Astrocyte (in vitro differentiated cells and primary cell): ENCODE measurements around the gene SOAT2. TPM values are rescaled to one million over a fixed set of nuclear protein-coding genes. Genes with fewer than 3 reads are reported as not detected.
A peak's percentile ranks its signal among the peaks of the same experiment; 100 is the strongest.

Experiments
- DNase-seq: peaks from one replicate; pipeline ENCODE4 v3.0.0-alpha.2; 2010; ENCODE audit warnings: low read depth
- FAIRE-seq: peaks from 2 replicates; lab custom pipeline; 2011; peaks lifted over from hg19 to GRCh38; lab: Jason Lieb, UNC
- H2AFZ ChIP-seq: 2 replicates; pipeline ENCODE4 v1.6.0; 2012; ENCODE audit warnings: low read depth, low read length, inconsistent platforms
- H3K27ac ChIP-seq: 2 replicates; pipeline ENCODE4 v1.5.1; 2011; ENCODE audit warnings: low read depth, low read length, inconsistent platforms
- H3K27me3 ChIP-seq: 2 replicates; pipeline ENCODE4 v1.6.0; 2011; ENCODE audit warnings: low read length, inconsistent platforms; ENCODE audit not compliant: insufficient read depth
- H3K36me3 ChIP-seq: 2 replicates; pipeline ENCODE4 v1.5.1; 2011; ENCODE audit warnings: low read length, inconsistent platforms; ENCODE audit not compliant: insufficient read depth
- H3K4me1 ChIP-seq: 2 replicates; pipeline ENCODE4 v1.5.1; 2011; ENCODE audit warnings: low read length, inconsistent platforms; ENCODE audit not compliant: insufficient read depth
- H3K4me2 ChIP-seq: 2 replicates; pipeline ENCODE4 v1.6.0; 2012; ENCODE audit warnings: low read length, inconsistent platforms
- H3K4me3 ChIP-seq: 2 replicates; pipeline ENCODE4 v1.5.1; 2011; ENCODE audit warnings: low read depth, mild to moderate bottlenecking, low read length, inconsistent platforms; ENCODE audit not compliant: insufficient read depth
- H3K79me2 ChIP-seq: 2 replicates; pipeline ENCODE4 v1.6.0; 2012; ENCODE audit warnings: mild to moderate bottlenecking, low read length, inconsistent platforms; ENCODE audit not compliant: insufficient read depth
- H3K9ac ChIP-seq: 2 replicates; pipeline ENCODE4 v1.6.0; 2012; ENCODE audit warnings: mild to moderate bottlenecking, low read length, inconsistent platforms
- H3K9me3 ChIP-seq: 2 replicates; pipeline ENCODE4 v1.5.1; 2012; ENCODE audit warnings: low read depth, mild to moderate bottlenecking, low read length, inconsistent platforms; ENCODE audit not compliant: insufficient read depth
- H4K20me1 ChIP-seq: 2 replicates; pipeline ENCODE4 v1.6.0; 2012; ENCODE audit warnings: low read length, inconsistent platforms; ENCODE audit not compliant: insufficient read depth
- H3K27ac Mint-ChIP-seq: one replicate; pipeline ENCODE4 v1.8.0; 2021; ENCODE audit warnings: mild to moderate bottlenecking, mixed read lengths; ENCODE audit not compliant: unreplicated experiment
- H3K27me3 Mint-ChIP-seq: one replicate; pipeline ENCODE4 v1.8.0; 2021; ENCODE audit warnings: low read depth, mixed read lengths; ENCODE audit not compliant: unreplicated experiment
- H3K36me3 Mint-ChIP-seq: one replicate; pipeline ENCODE4 v1.8.0; 2021; ENCODE audit warnings: low read depth, mixed read lengths; ENCODE audit not compliant: unreplicated experiment
- H3K4me1 Mint-ChIP-seq: one replicate; pipeline ENCODE4 v1.8.0; 2021; ENCODE audit warnings: low read depth, mixed read lengths; ENCODE audit not compliant: unreplicated experiment
- H3K4me3 Mint-ChIP-seq: one replicate; pipeline ENCODE4 v1.8.0; 2021; ENCODE audit warnings: mild to moderate bottlenecking, moderate library complexity, mixed read lengths; ENCODE audit not compliant: unreplicated experiment
- H3K9me3 Mint-ChIP-seq: one replicate; pipeline ENCODE4 v1.8.0; 2021; ENCODE audit warnings: mild to moderate bottlenecking, mixed read lengths; ENCODE audit not compliant: unreplicated experiment
- EZH2 ChIP-seq: IDR thresholded peaks from 2 replicates; pipeline ENCODE4 v1.6.1; 2012; ENCODE audit warnings: mild to moderate bottlenecking, low read length, inconsistent platforms; ENCODE audit not compliant: insufficient read depth
- total RNA-seq: library from RNA; stranded (reverse); gene quantifications from 2 replicates; pipeline ENCODE4 v1.2.1, GENCODE V29; 2021
- TF ChIP-seq, protein P1 (sequence below): IDR thresholded peaks from 2 replicates; pipeline ENCODE4 v1.5.1; 2011; ENCODE audit warnings: low read depth, mild to moderate bottlenecking, inconsistent platforms, low read length, moderate library complexity; ENCODE audit not compliant: insufficient read depth

The SOAT2 gene
- total RNA-seq, 1 donor from 2014 or later = not detected

DNA sequence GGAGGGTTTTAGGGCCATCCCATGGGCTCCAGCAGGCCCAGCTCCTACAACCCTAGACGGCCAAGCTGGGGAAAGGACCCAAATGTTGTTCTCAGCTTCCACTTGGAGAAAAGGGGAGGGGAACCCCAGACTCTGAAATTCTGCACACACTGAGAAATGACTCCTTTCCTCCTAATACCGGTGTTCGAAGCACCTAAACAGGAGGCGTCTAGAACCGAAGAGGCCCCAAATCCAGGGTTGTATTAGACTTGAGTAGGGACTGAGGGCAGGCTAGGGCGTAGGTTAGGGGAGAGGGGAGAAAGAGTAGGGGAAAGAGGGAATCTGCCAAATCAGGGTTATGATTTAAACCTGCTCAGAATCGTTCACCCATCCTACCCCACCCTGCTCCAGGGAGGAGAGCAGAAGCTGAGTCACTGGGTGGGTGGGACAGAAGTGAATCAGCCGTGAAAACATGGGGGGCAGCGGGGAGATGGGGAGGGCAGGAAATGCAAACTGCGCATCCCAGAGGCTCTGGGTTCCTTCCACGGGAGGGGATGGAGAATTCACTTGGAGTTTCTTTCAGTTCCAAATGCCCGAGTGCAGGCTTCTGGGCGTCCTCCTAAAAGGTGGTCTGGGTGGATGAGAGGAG is 4.8 kb upstream of the SOAT2 start:
- TF ChIP-seq, protein P1, sequence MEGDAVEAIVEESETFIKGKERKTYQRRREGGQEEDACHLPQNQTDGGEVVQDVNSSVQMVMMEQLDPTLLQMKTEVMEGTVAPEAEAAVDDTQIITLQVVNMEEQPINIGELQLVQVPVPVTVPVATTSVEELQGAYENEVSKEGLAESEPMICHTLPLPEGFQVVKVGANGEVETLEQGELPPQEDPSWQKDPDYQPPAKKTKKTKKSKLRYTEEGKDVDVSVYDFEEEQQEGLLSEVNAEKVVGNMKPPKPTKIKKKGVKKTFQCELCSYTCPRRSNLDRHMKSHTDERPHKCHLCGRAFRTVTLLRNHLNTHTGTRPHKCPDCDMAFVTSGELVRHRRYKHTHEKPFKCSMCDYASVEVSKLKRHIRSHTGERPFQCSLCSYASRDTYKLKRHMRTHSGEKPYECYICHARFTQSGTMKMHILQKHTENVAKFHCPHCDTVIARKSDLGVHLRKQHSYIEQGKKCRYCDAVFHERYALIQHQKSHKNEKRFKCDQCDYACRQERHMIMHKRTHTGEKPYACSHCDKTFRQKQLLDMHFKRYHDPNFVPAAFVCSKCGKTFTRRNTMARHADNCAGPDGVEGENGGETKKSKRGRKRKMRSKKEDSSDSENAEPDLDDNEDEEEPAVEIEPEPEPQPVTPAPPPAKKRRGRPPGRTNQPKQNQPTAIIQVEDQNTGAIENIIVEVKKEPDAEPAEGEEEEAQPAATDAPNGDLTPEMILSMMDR = no peak
- no peak for TF ChIP-seq EZH2
- Histone ChIP-seq H3K9me3 (no peaks in the 10 kb centered on the region), H3K4me3 (peak overlapping the region; percentile 65), H3K4me1 (peaks cover 31% of the 10 kb centered on the region), H4K20me1 (no peaks in the 10 kb centered on the region), H3K79me2 (no peaks in the 10 kb centered on the region), H3K27ac (peak overlapping the region; percentile 88), H3K36me3 (no peaks in the 10 kb centered on the region), H3K9ac (peak overlapping the region; percentile 82), H3K4me2 (peak overlapping the region; percentile 96), H3K27me3 (no peaks in the 10 kb centered on the region), H2AFZ (peak overlapping the region; percentile 85)
- Mint-ChIP-seq H3K27ac (peak overlapping the region; percentile 70), H3K9me3 (peaks cover 2% of the 10 kb centered on the region), H3K27me3 (peaks cover 25% of the 10 kb centered on the region), H3K4me3 (peak overlapping the region; percentile 85), H3K36me3 (no peaks in the 10 kb centered on the region), H3K4me1 (peaks cover 23% of the 10 kb centered on the region)
- peak; percentile 58 for FAIRE-seq
- DNase-seq = peak; percentile 71

DNA sequence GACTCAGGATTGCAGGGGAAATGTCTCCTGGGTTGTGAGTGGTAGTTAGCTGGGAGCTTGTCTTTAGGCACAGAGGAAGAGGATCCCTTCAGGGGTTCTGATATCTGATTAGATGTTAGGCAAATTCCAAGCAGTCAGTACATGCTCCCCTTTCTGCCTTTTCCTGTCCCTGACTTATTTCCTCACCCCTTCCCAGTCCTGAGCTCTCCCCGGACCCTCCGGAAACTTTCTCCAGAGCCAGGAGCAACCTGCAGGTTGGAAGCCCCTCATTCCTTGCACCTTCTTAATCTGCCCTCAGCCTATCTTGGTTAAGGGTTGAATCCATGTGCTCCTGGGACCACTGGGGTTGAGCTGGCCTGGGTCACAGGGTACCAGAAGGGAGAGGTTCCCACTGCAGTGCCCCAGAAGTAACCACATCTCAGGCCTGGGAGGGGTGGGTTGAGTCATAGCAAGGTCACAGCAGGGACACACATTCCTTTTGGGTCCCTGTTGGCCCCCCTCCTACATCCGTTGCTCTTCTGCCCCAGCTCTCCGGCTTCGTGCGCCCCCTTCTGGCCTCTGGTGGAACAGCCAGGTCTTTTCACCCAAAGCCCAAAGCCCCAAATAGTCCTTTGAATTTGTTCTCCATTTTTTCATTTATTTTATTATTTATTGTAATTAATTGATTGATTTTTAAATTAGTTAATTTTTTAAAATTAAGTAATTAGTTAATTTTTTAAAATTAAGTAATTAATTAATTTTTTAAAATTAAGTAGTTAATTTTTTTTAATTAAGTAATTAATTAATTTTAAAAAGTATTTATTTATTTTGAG is 4.0 kb upstream of the SOAT2 start:
- H3K79me2 ChIP-seq = no peaks in the 10 kb centered on the region
- Mint-ChIP-seq H3K36me3 (no peaks in the 10 kb centered on the region), H3K27ac (peak overlapping the region; percentile 70), H3K27me3 (peaks cover 25% of the 10 kb centered on the region), H3K4me3 (peak overlapping the region; percentile 85), H3K9me3 (peaks cover 2% of the 10 kb centered on the region), H3K4me1 (peaks cover 23% of the 10 kb centered on the region)
- peak overlapping the region; percentile 82 for H3K9ac ChIP-seq
- H3K27ac ChIP-seq = peak overlapping the region; percentile 88
- H3K27me3 ChIP-seq = no peaks in the 10 kb centered on the region
- TF ChIP-seq, protein P1 = peak; percentile 93
- no peak for TF ChIP-seq EZH2
- peak overlapping the region; percentile 96 for H3K4me2 ChIP-seq
- H3K9me3 ChIP-seq = no peaks in the 10 kb centered on the region
- peaks cover 31% of the 10 kb centered on the region for H3K4me1 ChIP-seq
- no peaks in the 10 kb centered on the region for H3K36me3 ChIP-seq
- H2AFZ ChIP-seq = peak overlapping the region; percentile 85
- peak overlapping the region; percentile 65 for H3K4me3 ChIP-seq
- DNase-seq (peak; percentile 93), FAIRE-seq (peak; percentile 65)
- no peaks in the 10 kb centered on the region for H4K20me1 ChIP-seq
